Mesenchymal stem cell (in vitro differentiated cells and primary cell): ENCODE data around the gene DIPK1C.

Experiments
- DNase-seq: peaks from one replicate; pipeline ENCODE4 v3.0.0-alpha.2; 2013
- H2AFZ ChIP-seq: one replicate; pipeline ENCODE4 v1.6.1; 2013; ENCODE audit warnings: low read depth, mild to moderate bottlenecking, control low read depth, inconsistent platforms, low read length, moderate library complexity
- H2AK5ac ChIP-seq: 2 replicates; pipeline ENCODE4 v1.6.1; 2013; ENCODE audit warnings: low read length, moderate library complexity, mild to moderate bottlenecking, inconsistent platforms; ENCODE audit not compliant: severe bottlenecking
- H2BK120ac ChIP-seq: one replicate; pipeline ENCODE4 v1.6.1; 2013; ENCODE audit warnings: low read depth, mild to moderate bottlenecking, inconsistent platforms, low read length, moderate library complexity
- H2BK12ac ChIP-seq, 2 experiments: one replicate each; pipeline ENCODE4 v1.6.1; 2013; ENCODE audit warnings: inconsistent platforms in 2 of 2, low read length in 2 of 2, mild to moderate bottlenecking in 2 of 2, moderate library complexity in 2 of 2, control low read depth in 1 of 2
- H2BK15ac ChIP-seq: one replicate; pipeline ENCODE4 v1.6.1; 2013; ENCODE audit warnings: mild to moderate bottlenecking, low read depth, inconsistent platforms; ENCODE audit not compliant: poor library complexity, severe bottlenecking
- H2BK5ac ChIP-seq: 2 replicates; pipeline ENCODE4 v1.6.1; 2013; ENCODE audit warnings: low read depth, mild to moderate bottlenecking, low read length, control low read depth, inconsistent platforms; ENCODE audit not compliant: poor library complexity, severe bottlenecking
- H3K14ac ChIP-seq, 2 experiments: one replicate each; pipeline ENCODE4 v1.6.1; 2013; ENCODE audit warnings: inconsistent platforms in 2 of 2, low read length in 2 of 2, control low read depth in 1 of 2, mild to moderate bottlenecking in 1 of 2, moderate library complexity in 1 of 2
- H3K18ac ChIP-seq, 2 experiments: one replicate each; pipeline ENCODE4 v1.6.1; 2013; ENCODE audit warnings: inconsistent platforms in 2 of 2, low read length in 2 of 2, control low read depth in 1 of 2, low read depth in 1 of 2, mild to moderate bottlenecking in 1 of 2
- H3K23ac ChIP-seq, 2 experiments: one replicate each; pipeline ENCODE4 v1.6.1; 2013; ENCODE audit warnings: inconsistent platforms in 2 of 2, low read length in 2 of 2, mild to moderate bottlenecking in 2 of 2, moderate library complexity in 2 of 2, control low read depth in 1 of 2
- H3K27ac ChIP-seq: 2 replicates; pipeline ENCODE4 v1.5.1; 2013; ENCODE audit warnings: mild to moderate bottlenecking, moderate library complexity, low read length, control low read depth, inconsistent platforms; ENCODE audit not compliant: poor library complexity, severe bottlenecking
- H3K27me3 ChIP-seq, 2 experiments: 2 replicates each; pipeline versions ENCODE4 v1.6.1 to v1.7.0; 2013; ENCODE audit warnings: low read length in 2 of 2, mild to moderate bottlenecking in 2 of 2, moderate library complexity in 2 of 2, control low read depth in 1 of 2, inconsistent platforms in 1 of 2; ENCODE audit not compliant: control insufficient read depth in 1 of 2, insufficient read depth in 1 of 2
- H3K36me3 ChIP-seq, 2 experiments: 2 replicates each; pipeline versions ENCODE4 v1.6.1 to v1.7.0; 2013; ENCODE audit warnings: low read length in 2 of 2, control low read depth in 1 of 2, inconsistent platforms in 1 of 2, low read depth in 1 of 2, mild to moderate bottlenecking in 1 of 2; ENCODE audit not compliant: insufficient read depth in 2 of 2, control insufficient read depth in 1 of 2
- H3K4ac ChIP-seq, 2 experiments: one replicate each; pipeline ENCODE4 v1.6.1; 2013; ENCODE audit warnings: inconsistent platforms in 2 of 2, low read length in 2 of 2, mild to moderate bottlenecking in 2 of 2, moderate library complexity in 2 of 2, control low read depth in 1 of 2, low read depth in 1 of 2
- H3K4me1 ChIP-seq: 2 replicates; pipeline ENCODE4 v1.6.1; 2013; ENCODE audit warnings: low read depth, low read length, control low read depth; ENCODE audit not compliant: control insufficient read depth, insufficient read depth
- H3K4me2 ChIP-seq: 2 replicates; pipeline ENCODE4 v1.6.1; 2013; ENCODE audit warnings: low read length, mild to moderate bottlenecking, inconsistent platforms; ENCODE audit not compliant: poor library complexity, severe bottlenecking
- H3K4me3 ChIP-seq, 2 experiments: 2 replicates each; pipeline versions ENCODE4 v1.5.1 to v1.7.0; 2013; ENCODE audit warnings: low read length in 2 of 2, mild to moderate bottlenecking in 2 of 2, control low read depth in 1 of 2, low read depth in 1 of 2; ENCODE audit not compliant: insufficient read depth in 1 of 2
- H3K79me1 ChIP-seq: replicated peaks from 2 replicates; pipeline ENCODE4 v1.6.1; 2013; ENCODE audit warnings: mild to moderate bottlenecking, control low read depth, low read length, inconsistent platforms; ENCODE audit not compliant: poor library complexity, severe bottlenecking
- H3K9ac ChIP-seq: 2 replicates; pipeline ENCODE4 v1.7.0; 2013; ENCODE audit warnings: mild to moderate bottlenecking, low read length, moderate library complexity
- H3K9me3 ChIP-seq: 2 replicates; pipeline ENCODE4 v1.7.0; 2013; ENCODE audit warnings: mild to moderate bottlenecking, low read length; ENCODE audit not compliant: control insufficient read depth
- H4K8ac ChIP-seq: one replicate; pipeline ENCODE4 v1.6.1; 2013; ENCODE audit warnings: inconsistent platforms, mild to moderate bottlenecking, low read length, moderate library complexity
- H4K91ac ChIP-seq: one replicate; pipeline ENCODE4 v1.6.1; 2013; ENCODE audit warnings: mild to moderate bottlenecking, low read length, inconsistent platforms
- WGBS: methylation state at CpG from one replicate; pipeline ENCODE4 v1.1.7; 2013; ENCODE audit warnings: mixed read lengths; 5-methylcytosine and 5-hydroxymethylcytosine counted together

The DIPK1C gene

GRCh38 chr18:74438091-74438490 lies 19.0 kb downstream of the DIPK1C start:
- Histone ChIP-seq H3K4me1 (peaks cover 1% of the 10 kb centered on the region), H3K9me3 (no peaks in the 10 kb centered on the region), H3K14ac (no peak overlapping the region), H3K23ac (no peak overlapping the region), H3K9ac (no peak overlapping the region), H3K36me3 (no peaks in the 10 kb centered on the region), H4K91ac (no peak overlapping the region), H3K27ac (no peak overlapping the region), H2BK15ac (no peak overlapping the region), H3K4ac (no peak overlapping the region), H3K18ac (no peak overlapping the region), H3K4me2 (no peak overlapping the region), H3K79me1 (no peaks in the 10 kb centered on the region), H2BK5ac (no peak overlapping the region), H2AFZ (no peak overlapping the region), H2BK12ac (no peak overlapping the region), H3K27me3 (peaks cover 3 to 59% of the 10 kb centered on the region in 2 experiments), H2BK120ac (no peak overlapping the region), H3K4me3 (no peak overlapping the region), H2AK5ac (no peak overlapping the region), H4K8ac (no peak overlapping the region)
- 92% methylated on average over 4 of the region's 6 CpGs for WGBS
- no peak for DNase-seq

- WGBS = 77% methylated on average over 14 of the region's 14 CpGs
- H3K4me2 ChIP-seq = no peak overlapping the region
- peak overlapping the region in 1 of 2 experiments; percentile 9 for H3K4me3 ChIP-seq
- H3K27me3 ChIP-seq = peaks cover 3 to 56% of the 10 kb centered on the region in 2 experiments
- H2AFZ ChIP-seq = no peak overlapping the region
- no peak overlapping the region for H2AK5ac ChIP-seq
- DNase-seq = no peak
- H4K91ac ChIP-seq = no peak overlapping the region
- no peak overlapping the region for H2BK120ac ChIP-seq
- no peaks in the 10 kb centered on the region for H3K79me1 ChIP-seq
- H3K27ac ChIP-seq = no peak overlapping the region
- H3K4me1 ChIP-seq = peaks cover 1% of the 10 kb centered on the region
- H4K8ac ChIP-seq = no peak overlapping the region
- no peak overlapping the region for H3K4ac ChIP-seq
- no peak overlapping the region for H3K18ac ChIP-seq
- H3K9me3 ChIP-seq = no peaks in the 10 kb centered on the region
- H2BK5ac ChIP-seq = no peak overlapping the region
- no peak overlapping the region for H3K14ac ChIP-seq
- H2BK15ac ChIP-seq = no peak overlapping the region
- no peak overlapping the region for H2BK12ac ChIP-seq
- H3K9ac ChIP-seq = no peak overlapping the region
- H3K23ac ChIP-seq = no peak overlapping the region
- no peaks in the 10 kb centered on the region for H3K36me3 ChIP-seq
Measured at GRCh38 chr18:74436158-74436769, 20.8 kb downstream of the DIPK1C start.

GRCh38 chr18:74435740-74436139 lies 21.4 kb downstream of the DIPK1C start:
- Histone ChIP-seq H4K8ac (no peak overlapping the region), H4K91ac (no peak overlapping the region), H3K4me2 (no peak overlapping the region), H3K9ac (no peak overlapping the region), H3K27me3 (peaks cover 3 to 60% of the 10 kb centered on the region in 2 experiments), H2BK12ac (no peak overlapping the region), H2AK5ac (no peak overlapping the region), H3K4ac (no peak overlapping the region), H3K23ac (no peak overlapping the region), H2AFZ (no peak overlapping the region), H3K79me1 (no peaks in the 10 kb centered on the region), H3K14ac (no peak overlapping the region), H3K9me3 (no peaks in the 10 kb centered on the region), H2BK120ac (no peak overlapping the region), H3K4me1 (peaks cover 1% of the 10 kb centered on the region), H2BK15ac (no peak overlapping the region), H3K36me3 (no peaks in the 10 kb centered on the region), H2BK5ac (no peak overlapping the region), H3K27ac (no peak overlapping the region), H3K18ac (no peak overlapping the region), H3K4me3 (no peak overlapping the region)
- DNase-seq = no peak
- WGBS = 83% methylated on average over 4 of the region's 4 CpGs

- H2AFZ ChIP-seq = no peak overlapping the region
- no peak for DNase-seq
- no peak overlapping the region for H3K9ac ChIP-seq
- H3K9me3 ChIP-seq = no peaks in the 10 kb centered on the region
- H3K4me3 ChIP-seq = no peak overlapping the region
- no peak overlapping the region for H3K27ac ChIP-seq
- H2AK5ac ChIP-seq = no peak overlapping the region
- no peak overlapping the region for H2BK120ac ChIP-seq
- no peaks in the 10 kb centered on the region for H3K79me1 ChIP-seq
- no peak overlapping the region for H4K8ac ChIP-seq
- H3K23ac ChIP-seq = no peak overlapping the region
- peaks cover 1% of the 10 kb centered on the region for H3K4me1 ChIP-seq
- H3K4me2 ChIP-seq = no peak overlapping the region
- WGBS = 88% methylated on average over 11 of the region's 11 CpGs
- peaks cover 3 to 71% of the 10 kb centered on the region in 2 experiments for H3K27me3 ChIP-seq
- no peak overlapping the region for H2BK12ac ChIP-seq
- no peak overlapping the region for H4K91ac ChIP-seq
- no peak overlapping the region for H3K18ac ChIP-seq
- H2BK15ac ChIP-seq = no peak overlapping the region
- no peak overlapping the region for H2BK5ac ChIP-seq
- no peaks in the 10 kb centered on the region for H3K36me3 ChIP-seq
- no peak overlapping the region for H3K14ac ChIP-seq
- H3K4ac ChIP-seq = no peak overlapping the region
Measured at GRCh38 chr18:74434466-74434865, 22.6 kb downstream of the DIPK1C start.
